C4-2B (cell line): ENCODE measurements around the gene DPH7.
"Not testable (repeated sequence)": the region's sequence is repeated elsewhere in the genome, so short reads cannot be mapped to it uniquely, and the experiment has no call there.

Experiments used
- H3K27ac ChIP-seq: fragments of 450-650 bp; 2 replicates; pipeline ENCODE4 v1.5.1; 2017
- ZFX ChIP-seq: fragments of 450-650 bp; IDR thresholded peaks from 2 replicates; pipeline ENCODE4 v1.6.1; 2017
- TF ChIP-seq, protein P1 (sequence below): fragments of 450-650 bp; conservative IDR thresholded peaks from 2 replicates; pipeline ENCODE4 v1.5.1; 2017; ENCODE audit warnings: mild to moderate bottlenecking

Gene DPH7

GRCh38 chr9:137575716-137576411 lies 2.9 kb downstream of the DPH7 start:
- TF ChIP-seq, protein P1, sequence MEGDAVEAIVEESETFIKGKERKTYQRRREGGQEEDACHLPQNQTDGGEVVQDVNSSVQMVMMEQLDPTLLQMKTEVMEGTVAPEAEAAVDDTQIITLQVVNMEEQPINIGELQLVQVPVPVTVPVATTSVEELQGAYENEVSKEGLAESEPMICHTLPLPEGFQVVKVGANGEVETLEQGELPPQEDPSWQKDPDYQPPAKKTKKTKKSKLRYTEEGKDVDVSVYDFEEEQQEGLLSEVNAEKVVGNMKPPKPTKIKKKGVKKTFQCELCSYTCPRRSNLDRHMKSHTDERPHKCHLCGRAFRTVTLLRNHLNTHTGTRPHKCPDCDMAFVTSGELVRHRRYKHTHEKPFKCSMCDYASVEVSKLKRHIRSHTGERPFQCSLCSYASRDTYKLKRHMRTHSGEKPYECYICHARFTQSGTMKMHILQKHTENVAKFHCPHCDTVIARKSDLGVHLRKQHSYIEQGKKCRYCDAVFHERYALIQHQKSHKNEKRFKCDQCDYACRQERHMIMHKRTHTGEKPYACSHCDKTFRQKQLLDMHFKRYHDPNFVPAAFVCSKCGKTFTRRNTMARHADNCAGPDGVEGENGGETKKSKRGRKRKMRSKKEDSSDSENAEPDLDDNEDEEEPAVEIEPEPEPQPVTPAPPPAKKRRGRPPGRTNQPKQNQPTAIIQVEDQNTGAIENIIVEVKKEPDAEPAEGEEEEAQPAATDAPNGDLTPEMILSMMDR, result no peak
- TF ChIP-seq ZFX, result no peak
- H3K27ac ChIP-seq, result no peak overlapping the region

GRCh38 chr9:137575364-137575715 lies 3.4 kb downstream of the DPH7 start:
- TF ChIP-seq ZFX, result no peak
- TF ChIP-seq, protein P1, result no peak
- H3K27ac ChIP-seq, result no peak overlapping the region

- H3K27ac ChIP-seq, result no peak overlapping the region
- TF ChIP-seq, protein P1, result no peak
- no peak for TF ChIP-seq ZFX
These were observed 4.5 kb downstream of the DPH7 start for GRCh38 chr9:137574192-137574591.

DNA sequence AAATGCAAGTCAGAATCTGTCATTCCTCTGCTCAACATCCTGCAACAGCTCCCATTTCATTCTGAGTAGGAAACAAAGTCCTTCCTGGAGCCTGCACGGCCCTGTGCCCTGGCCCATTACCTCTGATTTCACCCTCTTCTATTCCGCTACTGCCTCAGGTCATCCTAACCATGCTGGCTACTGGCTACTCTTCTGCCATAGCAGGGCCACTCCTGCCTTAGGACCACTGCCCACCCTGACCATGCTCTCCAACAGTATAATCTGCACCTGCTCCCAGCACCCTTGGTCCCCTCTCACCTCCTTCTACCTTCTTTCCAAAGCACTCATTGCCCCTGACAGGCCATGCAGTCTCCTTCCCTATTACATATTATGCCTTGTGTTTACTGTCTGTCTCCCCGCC lies 8.2 kb downstream of the DPH7 start:
- no peak overlapping the region for H3K27ac ChIP-seq

DNA sequence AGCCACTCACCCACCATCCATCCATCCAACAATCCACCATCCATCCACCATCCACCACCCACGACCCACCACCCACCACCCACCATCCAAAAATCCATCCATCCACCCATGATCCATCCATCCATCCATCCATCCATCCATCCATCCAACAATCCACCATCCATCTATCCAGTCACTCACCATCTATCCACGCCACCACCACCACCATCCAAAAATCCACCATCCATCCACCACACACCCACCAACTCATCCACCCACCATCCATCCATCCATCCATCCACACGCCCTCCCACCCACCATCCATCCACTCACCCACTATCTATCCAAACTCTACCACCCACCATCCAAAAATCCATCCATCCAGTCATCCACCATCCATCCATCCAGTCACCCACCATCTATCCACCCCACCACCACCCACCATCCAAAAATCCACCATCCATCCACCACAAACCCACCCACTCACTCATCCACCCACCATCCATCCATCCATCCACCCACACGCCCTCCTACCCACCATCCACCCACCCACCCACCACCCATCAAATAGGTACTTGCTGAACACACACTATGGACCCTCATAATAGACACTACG lies 9.0 kb downstream of the DPH7 start:
- no peak overlapping the region for H3K27ac ChIP-seq
- TF ChIP-seq, protein P1, result no peak
- TF ChIP-seq ZFX, result no peak

More for the DNA sequence above, 8.2 kb downstream of the DPH7 start:
- no peak for TF ChIP-seq ZFX
- TF ChIP-seq, protein P1, result no peak

DNA sequence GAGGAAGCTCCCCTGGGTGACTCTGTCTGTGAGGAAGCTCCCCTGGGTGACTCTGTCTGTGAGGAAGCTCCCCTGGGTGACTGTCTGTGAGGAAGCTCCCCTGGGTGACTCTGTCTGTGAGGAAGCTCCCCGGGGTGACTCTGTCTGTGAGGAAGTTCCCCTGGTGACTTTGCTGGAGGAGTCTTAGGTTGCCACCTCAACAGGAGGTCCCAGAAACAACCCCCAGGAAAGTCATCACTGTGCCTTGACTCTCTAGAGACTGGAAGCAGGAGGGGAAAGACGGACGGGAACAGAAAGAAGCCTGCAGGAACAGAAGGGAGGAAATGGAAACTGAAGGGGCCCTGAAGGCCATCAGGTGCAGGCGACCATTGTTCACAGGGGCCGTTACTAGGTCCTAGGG lies 10.3 kb downstream of the DPH7 start:
- H3K27ac ChIP-seq, result not testable (repeated sequence)

- no peak overlapping the region for H3K27ac ChIP-seq
- TF ChIP-seq, protein P1, result no peak
- no peak for TF ChIP-seq ZFX
These were observed 13.8 kb downstream of the DPH7 start for GRCh38 chr9:137564817-137565411.
